ENCODE measurements around the gene KRT2.

KRT2 gene

DNA sequence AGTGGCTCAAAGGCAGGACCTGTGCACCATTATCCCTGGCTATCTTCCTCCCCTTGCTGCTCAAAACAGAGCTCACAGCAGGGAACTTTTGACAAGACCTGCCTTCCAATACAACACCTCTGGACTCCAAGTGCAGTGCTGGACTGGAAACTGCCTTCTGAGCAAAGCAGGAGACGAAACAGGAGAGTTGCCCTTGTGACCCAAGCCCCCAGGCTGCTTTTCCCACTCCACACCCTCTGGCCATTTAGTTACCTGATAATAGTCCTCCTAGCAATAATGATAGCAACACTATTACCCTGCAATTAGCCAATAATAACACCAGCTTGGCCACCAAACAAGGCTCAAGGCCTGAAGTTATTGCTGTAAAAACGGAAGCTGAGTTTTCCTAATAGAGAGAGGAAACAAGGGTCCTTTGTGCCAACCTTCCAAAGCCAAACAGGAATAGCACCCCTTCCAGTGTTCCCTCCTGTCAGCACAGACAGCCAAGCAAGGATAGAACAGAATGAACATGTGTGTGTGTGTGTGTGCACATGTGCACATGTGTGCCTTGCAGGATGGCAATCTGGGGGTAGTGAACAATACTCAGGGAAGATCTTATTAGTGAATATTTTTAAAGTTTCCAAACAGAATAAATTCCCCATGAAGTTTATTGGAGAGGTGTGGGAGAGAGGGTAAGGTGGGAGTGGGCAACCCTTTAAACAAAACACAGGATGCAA, 24.5 kb downstream of the KRT2 start:
- Histone ChIP-seq H3K9ac (ENCODE audit: low read length) (no peak overlapping the region), H3K4me3 (ENCODE audit: low read length) (no peak overlapping the region), H3K27me3 (ENCODE audit: control insufficient read depth, insufficient read depth, low read length) (no peaks in the 10 kb centered on the region)

DNA sequence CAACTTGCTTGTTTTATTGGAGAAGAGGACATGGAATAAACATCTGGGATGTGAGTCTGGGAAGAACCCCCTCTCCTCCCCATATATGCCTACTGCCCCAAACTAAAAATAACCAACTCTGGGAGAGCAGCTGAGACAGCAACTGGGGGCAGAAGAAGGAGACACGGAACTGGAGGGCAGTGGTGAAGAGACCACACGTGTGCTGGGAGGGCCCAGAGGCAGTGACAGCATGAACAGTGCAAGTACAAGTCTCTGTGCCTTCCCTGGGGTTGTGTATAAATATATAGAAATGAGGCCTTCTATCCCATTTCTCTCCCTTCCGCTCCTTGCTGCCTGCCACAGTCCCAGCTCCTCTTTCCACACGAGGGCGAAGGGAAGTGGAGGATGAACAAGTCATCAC, 29.7 kb downstream of the KRT2 start:
- Histone ChIP-seq H3K27ac (ENCODE audit: low read length) (no peak overlapping the region), H3K36me3 (ENCODE audit: control insufficient read depth, low read depth, low read length) (no peaks in the 10 kb centered on the region), H3K4me1 (ENCODE audit: control insufficient read depth, low read depth, low read length) (no peaks in the 10 kb centered on the region), H3K27me3 (ENCODE audit: control insufficient read depth, insufficient read depth, low read length) (no peaks in the 10 kb centered on the region), H3K4me3 (ENCODE audit: low read length) (no peak overlapping the region), H3K9ac (ENCODE audit: low read length) (no peak overlapping the region), H3K9me3 (ENCODE audit: control insufficient read depth, low read depth, low read length) (no peaks in the 10 kb centered on the region)

More for the DNA sequence above, 24.5 kb downstream of the KRT2 start:
- Histone ChIP-seq H3K4me1 (ENCODE audit: control insufficient read depth, low read depth, low read length) (no peaks in the 10 kb centered on the region), H3K27ac (ENCODE audit: low read length) (no peak overlapping the region), H3K9me3 (ENCODE audit: control insufficient read depth, low read depth, low read length) (no peaks in the 10 kb centered on the region), H3K36me3 (ENCODE audit: control insufficient read depth, low read depth, low read length) (no peaks in the 10 kb centered on the region)

DNA sequence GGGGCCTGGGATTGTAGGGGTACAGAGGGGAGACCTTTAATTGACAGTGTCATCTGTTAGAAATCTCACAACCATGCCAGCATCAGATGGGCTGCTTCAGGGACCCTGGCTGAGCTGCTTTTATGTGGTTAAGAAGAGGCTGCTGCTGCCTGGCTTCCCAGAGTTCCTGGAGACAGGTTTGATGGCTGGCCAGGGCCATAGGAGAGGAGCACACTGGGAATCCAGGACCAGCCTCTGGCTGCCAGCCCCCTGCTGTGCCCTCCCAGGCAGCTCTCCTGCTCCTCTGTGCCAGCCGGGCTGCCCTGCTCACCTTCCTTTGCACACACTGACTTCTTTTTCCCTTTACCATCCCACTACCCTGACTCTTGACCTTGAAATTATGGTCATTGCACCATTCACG, 33.1 kb downstream of the KRT2 start:
- H3K36me3 ChIP-seq (ENCODE audit: control insufficient read depth, low read depth, low read length), result no peaks in the 10 kb centered on the region
- H3K9ac ChIP-seq (ENCODE audit: low read length), result no peak overlapping the region
- H3K9me3 ChIP-seq (ENCODE audit: control insufficient read depth, low read depth, low read length), result no peaks in the 10 kb centered on the region
- H3K4me1 ChIP-seq (ENCODE audit: control insufficient read depth, low read depth, low read length), result no peaks in the 10 kb centered on the region
- H3K4me3 ChIP-seq (ENCODE audit: low read length), result no peak overlapping the region
- H3K27me3 ChIP-seq (ENCODE audit: control insufficient read depth, insufficient read depth, low read length), result no peaks in the 10 kb centered on the region
- no peak overlapping the region for H3K27ac ChIP-seq (ENCODE audit: low read length)

DNA sequence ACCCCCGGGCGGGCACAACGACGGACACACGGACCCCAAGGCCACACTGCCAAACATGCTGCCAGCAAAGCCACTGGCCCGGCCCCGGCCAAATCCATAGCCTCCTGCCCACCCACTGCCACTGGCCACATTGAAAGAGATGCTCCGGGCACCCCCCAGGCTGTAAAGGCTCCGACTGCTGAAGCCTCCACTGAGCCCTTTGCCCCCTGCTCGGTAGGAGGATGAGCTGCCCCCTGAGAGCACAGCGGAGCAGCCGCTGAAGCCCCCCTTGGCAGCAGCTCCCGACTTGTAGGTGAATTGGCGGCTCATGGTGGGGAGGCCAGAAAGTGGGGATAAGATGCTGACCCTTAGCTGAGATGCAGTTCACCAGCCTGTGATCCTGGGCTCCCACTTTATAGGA, 33.8 kb downstream of the KRT2 start, which contains the start of gene KRT73:
Gene KRT73, minus strand, starts transcription at position 344 of the 400 bp plus-strand sequence. Its CDS starts 35 bp downstream, at position 309.
- Histone ChIP-seq H3K9ac (ENCODE audit: low read length) (no peak within 1 kb of the TSS), H3K36me3 (ENCODE audit: control insufficient read depth, low read depth, low read length) (no peaks in the 10 kb centered on the region), H3K4me1 (ENCODE audit: control insufficient read depth, low read depth, low read length) (no peaks in the 10 kb centered on the region), H3K27me3 (ENCODE audit: control insufficient read depth, insufficient read depth, low read length) (no peaks in the 10 kb centered on the region), H3K4me3 (ENCODE audit: low read length) (no peak within 1 kb of the TSS), H3K9me3 (ENCODE audit: control insufficient read depth, low read depth, low read length) (no peaks in the 10 kb centered on the region), H3K27ac (ENCODE audit: low read length) (no peak within 1 kb of the TSS)

DNA sequence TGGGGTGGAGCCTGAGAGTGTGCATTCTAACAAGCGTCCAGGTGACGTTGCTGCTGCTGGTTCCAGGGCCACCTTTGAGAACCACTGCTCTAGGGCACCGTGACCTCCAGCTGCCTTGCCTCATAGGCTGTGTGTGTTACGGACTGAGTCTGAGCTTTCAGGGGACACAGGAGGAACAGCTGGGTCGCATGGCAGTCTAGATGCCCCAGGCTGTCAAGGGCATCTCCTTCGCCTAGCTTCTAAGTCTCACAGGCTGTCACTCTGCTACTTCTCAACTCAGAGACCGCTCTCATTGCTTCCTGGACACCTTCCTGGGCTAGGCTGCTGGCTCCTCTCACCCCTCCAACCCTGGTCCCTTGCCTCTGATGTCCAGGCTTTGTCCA, 34.6 kb downstream of the KRT2 start:
- no peak overlapping the region for H3K27ac ChIP-seq (ENCODE audit: low read length)
- no peak overlapping the region for H3K4me3 ChIP-seq (ENCODE audit: low read length)
- H3K27me3 ChIP-seq (ENCODE audit: control insufficient read depth, insufficient read depth, low read length), result no peaks in the 10 kb centered on the region
- H3K4me1 ChIP-seq (ENCODE audit: control insufficient read depth, low read depth, low read length), result no peaks in the 10 kb centered on the region
- H3K36me3 ChIP-seq (ENCODE audit: control insufficient read depth, low read depth, low read length), result no peaks in the 10 kb centered on the region
- H3K9me3 ChIP-seq (ENCODE audit: control insufficient read depth, low read depth, low read length), result no peaks in the 10 kb centered on the region
- H3K9ac ChIP-seq (ENCODE audit: low read length), result no peak overlapping the region

DNA sequence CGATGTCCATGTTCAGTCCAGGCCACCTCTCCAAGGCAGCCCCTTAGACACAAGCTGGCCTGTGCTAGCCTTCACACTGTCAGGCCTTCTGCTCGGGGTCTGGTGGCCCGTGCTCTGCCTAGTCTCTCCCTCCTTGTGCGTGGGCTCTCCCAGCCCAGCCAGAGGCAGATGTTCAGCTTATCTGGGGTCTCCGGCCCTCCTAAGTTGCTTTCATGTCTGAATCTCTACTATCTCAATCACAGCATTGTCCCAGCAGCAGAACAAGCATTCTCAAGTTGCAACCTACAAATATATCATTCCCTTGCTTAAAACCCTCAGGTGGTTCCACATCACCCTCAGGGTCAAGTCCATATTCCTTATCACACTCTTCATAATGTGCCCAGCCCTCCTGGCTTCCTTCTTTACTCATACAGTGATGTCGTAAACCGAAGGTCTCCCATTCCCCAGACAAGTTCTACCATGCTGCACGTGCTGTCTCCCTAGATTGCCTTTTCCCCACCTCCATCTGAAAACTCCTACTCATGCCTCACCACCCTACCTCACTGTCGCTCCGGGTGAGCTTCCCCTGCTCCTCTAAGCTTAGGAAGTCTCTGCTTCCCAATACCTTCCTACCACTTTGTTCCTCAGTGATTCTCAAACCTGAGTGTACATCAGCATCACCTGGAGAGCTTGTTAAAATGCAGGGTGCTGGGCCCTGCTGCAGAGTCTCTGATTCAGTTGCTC, 35.2 kb downstream of the KRT2 start:
- Histone ChIP-seq H3K27ac (ENCODE audit: low read length) (no peak overlapping the region), H3K4me1 (ENCODE audit: control insufficient read depth, low read depth, low read length) (no peaks in the 10 kb centered on the region), H3K4me3 (ENCODE audit: low read length) (no peak overlapping the region), H3K9ac (ENCODE audit: low read length) (no peak overlapping the region), H3K36me3 (ENCODE audit: control insufficient read depth, low read depth, low read length) (no peaks in the 10 kb centered on the region), H3K27me3 (ENCODE audit: control insufficient read depth, insufficient read depth, low read length) (no peaks in the 10 kb centered on the region), H3K9me3 (ENCODE audit: control insufficient read depth, low read depth, low read length) (no peaks in the 10 kb centered on the region)

DNA sequence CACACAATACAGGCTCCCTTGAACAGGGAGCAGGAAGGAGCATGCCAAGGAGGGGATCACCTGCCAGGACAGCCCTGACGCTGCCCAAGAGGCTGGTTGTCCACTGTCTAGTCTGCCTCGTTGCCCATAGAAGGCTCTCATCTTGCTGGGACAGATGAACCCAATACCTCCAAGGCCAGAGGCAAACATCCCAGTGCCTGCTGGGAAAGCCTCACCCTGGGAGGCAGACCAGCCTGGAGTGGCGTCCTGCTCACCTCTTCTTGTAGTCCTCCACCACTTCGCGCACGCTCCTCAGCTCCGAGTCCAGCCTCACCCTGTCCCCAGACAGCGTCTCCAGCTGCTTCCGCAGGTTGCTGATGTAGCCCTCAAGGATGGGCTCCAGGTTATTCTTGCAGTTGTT, 36.1 kb downstream of the KRT2 start:
- no peaks in the 10 kb centered on the region for H3K4me1 ChIP-seq (ENCODE audit: control insufficient read depth, low read depth, low read length)
- no peak overlapping the region for H3K4me3 ChIP-seq (ENCODE audit: low read length)
- H3K27me3 ChIP-seq (ENCODE audit: control insufficient read depth, insufficient read depth, low read length), result peaks cover 7% of the 10 kb centered on the region
- H3K27ac ChIP-seq (ENCODE audit: low read length), result no peak overlapping the region
- H3K9me3 ChIP-seq (ENCODE audit: control insufficient read depth, low read depth, low read length), result no peaks in the 10 kb centered on the region
- H3K9ac ChIP-seq (ENCODE audit: low read length), result no peak overlapping the region
- H3K36me3 ChIP-seq (ENCODE audit: control insufficient read depth, low read depth, low read length), result no peaks in the 10 kb centered on the region

DNA sequence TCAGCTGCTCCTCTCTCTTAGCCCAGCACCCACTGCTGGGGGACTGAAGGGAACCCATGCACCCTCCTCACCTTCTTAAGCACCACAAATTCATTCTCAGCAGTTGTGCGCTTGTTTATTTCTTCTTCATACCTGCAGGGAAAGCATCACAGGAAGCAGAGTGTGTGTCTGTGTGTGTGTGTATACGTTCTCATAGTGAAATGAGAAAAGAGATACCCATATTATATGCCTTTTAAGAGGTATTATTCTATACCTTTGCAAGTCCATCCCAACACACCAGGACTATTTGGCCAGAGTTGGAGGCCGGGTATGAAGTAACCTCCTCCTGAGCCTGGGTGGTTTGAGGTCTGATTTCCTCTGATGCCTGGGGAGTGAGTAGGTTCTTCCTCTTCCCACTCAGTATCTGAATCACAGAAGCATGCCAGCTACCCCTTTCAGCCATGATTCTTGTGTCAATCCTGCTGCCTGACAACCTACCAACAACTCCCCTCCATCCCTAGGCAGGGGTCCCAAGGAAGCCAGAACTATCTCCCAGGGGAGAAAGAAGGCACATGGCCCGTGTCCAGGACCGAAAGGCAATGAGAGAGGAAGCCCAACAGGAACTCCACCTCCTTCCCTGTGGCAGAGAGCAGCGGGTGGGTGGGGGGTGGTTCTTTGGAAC, 36.7 kb downstream of the KRT2 start:
- H3K9ac ChIP-seq (ENCODE audit: low read length), result no peak overlapping the region
- H3K4me3 ChIP-seq (ENCODE audit: low read length), result no peak overlapping the region
- no peaks in the 10 kb centered on the region for H3K9me3 ChIP-seq (ENCODE audit: control insufficient read depth, low read depth, low read length)
- no peaks in the 10 kb centered on the region for H3K36me3 ChIP-seq (ENCODE audit: control insufficient read depth, low read depth, low read length)
- H3K27me3 ChIP-seq (ENCODE audit: control insufficient read depth, insufficient read depth, low read length), result peaks cover 7% of the 10 kb centered on the region
- no peaks in the 10 kb centered on the region for H3K4me1 ChIP-seq (ENCODE audit: control insufficient read depth, low read depth, low read length)
- H3K27ac ChIP-seq (ENCODE audit: low read length), result no peak overlapping the region

DNA sequence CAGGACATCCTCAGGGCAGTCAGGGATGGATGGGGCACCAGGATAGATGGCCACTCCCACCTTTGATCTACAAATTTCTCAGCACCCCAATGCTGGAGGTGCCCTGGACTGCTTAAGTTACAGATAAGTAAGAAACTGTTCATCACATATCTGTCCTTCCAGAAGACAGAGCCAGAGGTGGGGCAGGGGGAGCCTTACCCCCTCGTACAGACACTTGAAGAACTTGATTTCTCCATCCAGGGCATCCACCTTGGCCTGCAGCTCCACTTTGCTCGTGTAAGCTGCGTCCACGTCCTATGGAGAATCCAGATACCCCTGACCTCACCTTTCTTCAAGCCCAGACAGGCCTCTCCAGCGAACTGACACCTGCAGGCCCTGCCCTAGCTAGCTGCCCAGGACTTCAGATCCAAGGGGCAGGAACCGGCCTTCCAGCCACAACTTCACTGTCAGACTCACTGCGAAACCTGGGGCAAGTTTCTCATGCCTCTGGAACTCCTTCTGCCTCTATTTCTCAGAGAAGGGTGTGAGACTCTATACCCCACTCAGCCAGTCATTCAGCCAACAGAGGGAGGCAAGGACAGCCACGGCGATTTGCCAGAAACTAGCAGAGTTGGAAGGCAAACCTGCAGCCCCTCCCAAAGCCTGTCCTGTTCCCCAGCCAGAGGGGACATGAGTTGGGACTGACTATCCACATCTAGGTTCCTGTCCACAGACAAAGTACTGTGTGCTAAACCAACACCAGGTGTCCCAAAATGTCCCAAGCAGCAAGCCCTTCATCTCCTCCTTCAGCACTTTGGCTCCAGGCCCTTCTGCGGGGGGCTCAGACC, 37.4 kb downstream of the KRT2 start:
- no peak overlapping the region for H3K4me3 ChIP-seq (ENCODE audit: low read length)
- no peak overlapping the region for H3K27ac ChIP-seq (ENCODE audit: low read length)
- peaks cover 7% of the 10 kb centered on the region for H3K27me3 ChIP-seq (ENCODE audit: control insufficient read depth, insufficient read depth, low read length)
- no peaks in the 10 kb centered on the region for H3K9me3 ChIP-seq (ENCODE audit: control insufficient read depth, low read depth, low read length)
- H3K36me3 ChIP-seq (ENCODE audit: control insufficient read depth, low read depth, low read length), result no peaks in the 10 kb centered on the region
- no peak overlapping the region for H3K9ac ChIP-seq (ENCODE audit: low read length)
- H3K4me1 ChIP-seq (ENCODE audit: control insufficient read depth, low read depth, low read length), result no peaks in the 10 kb centered on the region

DNA sequence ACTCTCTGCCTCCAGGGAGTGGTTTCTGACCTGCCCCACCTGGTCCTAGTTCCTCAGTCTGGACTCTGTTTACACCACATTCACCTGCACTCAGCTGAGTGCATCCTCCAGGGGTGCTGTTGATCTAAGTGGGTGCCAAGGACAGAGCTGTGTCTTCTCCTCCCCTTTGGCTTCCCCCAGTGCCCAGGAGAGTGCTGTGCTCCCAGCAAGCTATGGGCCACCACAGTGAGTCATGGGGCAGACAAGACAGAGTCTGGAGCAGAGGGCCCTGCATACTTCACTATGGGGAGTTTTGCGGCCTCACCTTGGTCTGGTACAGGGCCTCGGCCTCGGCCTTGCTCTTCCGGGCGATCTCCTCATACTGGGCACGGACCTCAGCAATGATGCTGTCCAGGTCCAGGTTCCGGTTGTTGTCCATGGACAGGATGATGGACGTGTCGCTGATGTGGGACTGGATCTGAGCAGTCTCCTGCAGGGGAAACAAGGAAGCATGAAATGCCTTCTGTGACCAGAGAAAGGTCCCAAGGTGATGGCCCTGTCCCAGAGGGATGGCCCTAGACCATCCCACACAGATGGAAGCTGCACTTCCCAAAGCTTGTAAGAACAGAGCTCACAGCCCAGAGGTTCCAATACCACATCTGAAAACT, 38.5 kb downstream of the KRT2 start:
- Histone ChIP-seq H3K4me1 (ENCODE audit: control insufficient read depth, low read depth, low read length) (no peaks in the 10 kb centered on the region), H3K9me3 (ENCODE audit: control insufficient read depth, low read depth, low read length) (no peaks in the 10 kb centered on the region), H3K4me3 (ENCODE audit: low read length) (no peak overlapping the region), H3K36me3 (ENCODE audit: control insufficient read depth, low read depth, low read length) (no peaks in the 10 kb centered on the region), H3K27ac (ENCODE audit: low read length) (no peak overlapping the region), H3K27me3 (ENCODE audit: control insufficient read depth, insufficient read depth, low read length) (peaks cover 7% of the 10 kb centered on the region), H3K9ac (ENCODE audit: low read length) (no peak overlapping the region)

All from iPS-18a (cell line).